Stimulated activated CD4-positive, alpha-beta T cell treated with anti-CD3 and anti-CD28 coated beads, Interleukin-15, amount 100 ng/mL, for 48 hours (primary cell): ENCODE data around the gene WBP1.
"Not testable (repeated sequence)": the region's sequence is repeated elsewhere in the genome, so short reads cannot be mapped to it uniquely, and the experiment has no call there.

Source experiments
- DNase-seq, 2 donors: peaks; one replicate each; pipeline ENCODE4 v3.0.0-alpha.2; 2020; ENCODE audit warnings: low read depth in 2 of 2

WBP1 gene

DNA sequence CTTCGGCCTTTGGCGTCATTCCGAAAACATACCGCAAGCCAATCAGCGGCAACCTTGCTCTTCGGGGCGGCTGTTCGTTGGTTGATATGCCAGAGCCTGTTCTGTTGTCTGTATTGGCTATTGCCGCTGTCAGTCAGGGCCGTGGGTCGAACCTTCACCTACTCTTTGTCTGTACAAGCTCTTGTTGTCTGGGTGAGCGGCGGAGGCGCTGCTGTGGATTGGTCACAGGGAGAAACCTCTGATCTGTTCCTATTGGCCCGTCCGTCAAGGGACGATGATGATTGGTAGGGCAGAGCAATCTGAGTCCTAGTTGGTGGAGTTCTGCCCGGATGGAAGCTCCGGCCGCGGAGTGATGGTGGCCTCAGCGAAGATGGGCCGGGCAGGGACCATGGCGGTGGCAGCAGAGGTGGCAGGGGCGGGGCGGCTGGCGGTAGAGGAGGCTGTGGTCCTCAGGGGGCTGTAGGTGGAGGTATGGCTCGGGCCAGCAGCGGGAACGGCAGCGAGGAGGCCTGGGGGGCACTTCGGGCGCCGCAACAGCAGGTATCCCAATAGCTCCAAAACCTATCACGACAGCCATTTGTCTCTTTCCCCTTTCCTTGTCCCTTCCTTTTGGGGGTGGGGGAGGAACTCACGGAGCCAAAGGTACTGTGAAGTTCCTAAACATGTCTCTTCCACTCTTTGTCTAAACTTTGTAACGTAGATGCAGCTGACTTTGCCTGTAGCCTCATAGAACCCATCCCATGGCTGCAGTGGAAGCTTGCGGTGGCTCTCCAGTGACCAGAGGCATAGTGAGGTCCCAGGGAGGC is at the start of gene WBP1:
Gene WBP1, plus strand, starts transcription at position 307 of the 806 bp plus-strand sequence. Its CDS starts 165 bp downstream, at position 472.
- peak; percentile 99 for DNase-seq

DNA sequence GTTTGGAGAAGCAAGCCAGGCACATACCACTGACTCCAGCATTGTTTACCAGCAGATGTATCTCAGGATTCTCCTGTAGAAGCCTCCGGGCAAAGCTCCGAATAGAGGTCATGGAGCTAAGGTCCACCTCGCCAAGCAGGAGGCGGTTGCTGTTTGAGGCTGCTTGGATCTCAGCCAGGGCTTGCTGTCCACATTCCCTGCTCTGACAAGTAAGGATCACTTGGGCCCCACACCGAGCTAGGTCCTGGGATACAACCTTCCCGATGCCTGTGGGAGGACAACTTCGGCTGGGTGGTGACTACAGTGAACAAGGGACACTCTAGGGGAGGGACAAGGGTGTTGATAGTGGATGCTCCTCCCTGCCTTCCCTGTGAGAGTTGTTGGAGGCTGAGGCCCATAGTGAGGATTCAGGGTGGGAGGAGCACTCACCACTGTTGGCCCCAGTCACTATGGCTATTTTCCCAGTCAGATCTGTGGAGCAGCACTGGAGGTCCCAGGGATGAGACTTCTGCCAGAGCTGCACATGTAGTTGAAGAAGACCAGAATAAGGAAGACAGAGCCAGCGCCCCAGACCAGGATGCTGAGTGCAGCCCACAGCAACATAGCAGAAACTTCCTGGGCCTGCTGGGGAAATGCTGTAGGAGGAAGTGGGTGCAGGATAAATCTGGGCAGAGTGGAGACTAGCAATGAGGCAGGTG is 45.1 kb upstream of the WBP1 start:
- no peak for DNase-seq

DNA sequence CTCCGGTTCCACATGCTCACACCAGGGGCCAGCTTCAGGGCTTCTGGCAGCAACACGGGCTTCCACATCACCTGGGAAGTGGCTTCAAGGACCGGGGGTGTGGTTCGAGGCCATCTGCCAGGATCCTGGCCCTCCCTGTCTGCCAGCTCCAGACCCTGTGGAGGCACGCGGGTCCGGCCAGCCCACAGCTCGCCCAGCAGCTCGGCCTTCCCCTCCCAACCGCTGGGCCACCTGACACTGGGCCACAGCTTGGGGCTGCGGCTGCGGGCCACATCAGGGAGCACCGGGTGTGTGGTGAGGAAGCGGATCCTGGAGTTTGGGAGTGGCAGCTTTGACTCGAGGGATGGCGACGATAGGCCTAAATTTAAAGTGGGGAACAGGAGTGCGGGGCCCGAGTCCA is 43.8 kb upstream of the WBP1 start:
- DNase-seq: no peak

DNA sequence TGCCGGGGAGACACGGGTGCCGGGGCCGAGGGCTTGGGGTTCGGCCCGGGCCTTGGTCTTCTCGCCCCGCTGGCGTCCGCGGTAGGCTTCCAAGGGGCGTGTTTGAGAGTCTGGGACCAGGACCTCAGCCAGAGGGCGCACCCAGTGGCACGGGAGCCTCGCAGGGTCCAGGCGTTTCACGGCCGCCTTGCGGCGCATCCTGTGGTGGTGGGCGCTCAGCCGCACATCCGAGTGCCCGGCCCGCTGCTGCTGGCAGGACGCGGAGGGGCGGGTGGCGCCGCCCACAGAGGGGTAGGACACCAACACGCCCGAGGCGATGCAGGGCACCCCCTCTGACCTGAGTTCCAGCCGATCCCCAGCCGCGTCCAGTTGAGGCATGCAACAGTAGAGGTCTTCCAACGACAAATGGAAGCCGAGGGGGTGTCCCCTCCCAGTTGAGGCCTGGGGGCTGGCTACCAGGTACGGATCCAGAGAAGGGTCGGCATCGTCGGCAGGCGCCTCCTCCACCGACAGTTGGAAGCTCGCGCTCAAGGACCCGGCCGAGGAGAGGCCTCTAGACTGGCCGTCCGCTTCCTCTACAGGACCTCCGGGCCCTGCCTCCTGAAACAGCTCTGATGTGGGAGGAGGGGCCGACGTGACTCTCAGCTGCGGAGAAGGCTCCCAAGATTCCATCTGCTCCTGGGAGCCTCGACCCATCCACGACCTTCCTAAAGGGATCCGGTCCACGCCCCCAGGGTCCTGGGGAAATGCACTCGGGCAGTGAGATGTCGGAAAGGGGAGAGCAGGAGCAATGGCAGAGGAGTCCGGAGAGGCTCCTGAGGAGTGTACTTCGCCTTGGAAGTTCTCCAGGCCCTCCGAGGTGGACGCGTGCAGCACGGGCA is 43.1 kb upstream of the WBP1 start:
- no peak for DNase-seq

DNA sequence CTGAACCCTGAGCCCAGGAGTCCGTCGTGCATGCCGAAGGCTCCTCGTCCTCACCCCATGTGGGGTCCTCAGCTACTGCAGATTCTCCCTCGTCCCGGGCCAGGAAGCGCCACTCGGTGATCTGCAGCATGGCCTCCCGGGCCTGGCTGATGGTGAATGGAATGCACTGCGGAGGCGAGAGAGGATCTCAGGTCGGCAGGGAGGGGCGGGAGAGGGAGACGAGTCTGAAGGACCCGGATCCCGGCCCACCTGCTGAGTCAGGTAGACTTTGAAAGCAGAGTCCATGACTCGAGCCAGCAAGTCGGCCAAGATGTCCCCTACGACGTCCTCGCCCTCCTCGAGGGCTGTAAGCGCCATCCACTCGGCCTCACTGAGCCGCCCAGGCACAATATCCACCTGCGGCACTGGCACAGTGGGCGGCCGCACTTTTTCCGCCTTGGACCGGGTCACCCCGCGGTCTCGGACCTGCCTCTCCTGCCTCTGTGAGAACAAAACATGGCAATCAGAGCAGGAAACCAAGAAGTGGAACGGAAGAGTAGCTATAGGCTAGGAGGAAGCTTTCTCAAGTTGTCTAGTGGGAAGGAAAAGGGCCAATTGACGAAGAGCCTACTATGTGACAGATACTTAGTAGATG is 42.4 kb upstream of the WBP1 start:
- no peak for DNase-seq

DNA sequence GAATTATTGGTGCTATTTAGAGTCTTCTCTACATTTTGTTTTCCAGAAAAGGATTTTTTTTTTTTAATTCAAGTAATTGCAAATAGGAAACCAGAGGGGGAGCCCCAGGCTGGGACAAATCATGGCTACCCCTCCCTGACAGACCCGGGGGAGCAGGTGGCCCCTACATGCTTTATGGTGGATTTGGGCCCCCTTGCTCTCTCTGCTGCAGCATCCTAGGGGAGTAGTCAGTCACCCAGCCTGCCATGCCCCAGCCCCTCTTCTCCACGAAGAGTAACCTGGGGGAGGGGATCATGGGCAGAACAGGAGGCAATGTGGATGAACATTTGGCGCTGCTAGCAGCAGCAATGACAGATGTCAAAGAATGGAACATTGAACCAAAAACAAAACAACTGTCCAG is 41.5 kb upstream of the WBP1 start:
- no peak for DNase-seq

DNA sequence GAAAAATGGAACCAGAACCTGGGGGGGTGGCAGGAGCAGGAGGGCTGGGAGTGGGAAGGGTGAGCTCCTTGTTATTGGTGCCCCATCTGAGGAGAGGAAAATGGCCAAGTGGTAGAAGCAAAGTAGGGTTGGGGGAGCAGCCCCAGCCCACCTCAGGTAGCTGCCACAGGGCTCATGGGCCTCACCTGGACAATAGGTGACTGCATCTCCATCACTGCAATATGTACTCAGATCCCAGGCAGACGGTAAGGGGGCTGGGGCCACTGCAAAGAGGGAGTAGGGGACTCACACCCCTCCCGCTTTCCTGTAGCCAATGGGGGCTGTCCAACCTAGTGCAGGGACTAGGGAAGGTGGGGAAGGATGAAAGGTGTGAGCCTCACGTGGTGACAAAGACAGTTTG is 41.0 kb upstream of the WBP1 start:
- DNase-seq: no peak

DNA sequence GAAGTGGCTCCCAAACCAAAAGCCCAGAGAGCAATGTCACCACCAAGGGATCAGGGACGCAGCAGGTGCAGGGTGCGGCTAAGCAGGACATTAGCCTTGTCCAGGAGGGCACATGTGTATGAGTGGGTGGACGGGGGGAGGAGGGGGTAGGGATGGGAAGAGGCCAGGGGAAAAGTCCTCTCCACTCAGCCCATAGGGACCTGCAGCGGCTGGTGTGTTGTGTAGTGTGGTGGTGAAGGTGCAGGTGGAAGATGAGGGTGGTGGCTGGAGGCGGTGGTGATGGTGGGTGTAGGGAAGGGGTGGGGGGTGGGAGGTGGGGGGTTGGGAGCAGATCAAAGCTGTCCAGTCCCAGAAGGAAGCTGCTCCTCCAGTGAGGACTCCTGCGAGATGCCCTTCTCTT is 40.5 kb upstream of the WBP1 start:
- no peak for DNase-seq

DNA sequence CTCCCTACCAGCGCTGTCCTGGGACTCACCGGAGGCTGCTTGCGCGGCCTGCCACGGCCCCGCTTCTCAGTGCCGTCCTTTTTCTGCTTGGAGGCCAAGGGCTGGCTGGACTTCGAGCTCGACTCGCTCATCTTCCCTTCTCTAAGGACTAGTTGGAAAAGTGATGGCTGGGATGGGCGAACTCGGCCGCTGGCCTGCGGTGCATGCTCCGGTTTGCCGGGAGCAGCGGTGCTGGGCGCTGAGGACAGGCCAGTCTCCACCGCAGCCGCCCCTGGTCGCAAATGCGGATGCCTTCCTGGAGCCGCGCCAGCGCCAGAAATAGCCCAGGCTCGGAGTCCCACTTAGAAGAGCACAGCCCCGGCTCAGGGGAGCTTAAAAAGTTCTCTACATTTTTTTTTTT is 39.9 kb upstream of the WBP1 start:
- no peak for DNase-seq

DNA sequence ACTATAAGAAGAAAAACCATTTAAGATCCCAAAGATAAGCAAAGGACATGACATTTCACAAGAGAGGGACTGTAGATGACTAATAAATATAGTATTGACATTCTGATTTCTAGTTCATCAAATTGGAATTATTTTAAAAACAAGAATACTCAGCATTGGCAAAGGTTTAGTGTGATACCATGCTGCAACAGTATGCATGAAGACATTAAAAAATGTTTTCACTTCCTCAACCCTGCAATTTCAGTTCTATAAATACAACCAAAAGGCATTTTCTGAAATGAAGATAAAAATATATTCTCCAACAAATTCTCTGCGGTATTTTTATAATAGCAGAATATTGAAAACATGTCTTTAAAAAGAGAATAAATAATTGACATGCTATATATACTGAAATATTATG is 38.9 kb upstream of the WBP1 start:
- DNase-seq: no peak

DNA sequence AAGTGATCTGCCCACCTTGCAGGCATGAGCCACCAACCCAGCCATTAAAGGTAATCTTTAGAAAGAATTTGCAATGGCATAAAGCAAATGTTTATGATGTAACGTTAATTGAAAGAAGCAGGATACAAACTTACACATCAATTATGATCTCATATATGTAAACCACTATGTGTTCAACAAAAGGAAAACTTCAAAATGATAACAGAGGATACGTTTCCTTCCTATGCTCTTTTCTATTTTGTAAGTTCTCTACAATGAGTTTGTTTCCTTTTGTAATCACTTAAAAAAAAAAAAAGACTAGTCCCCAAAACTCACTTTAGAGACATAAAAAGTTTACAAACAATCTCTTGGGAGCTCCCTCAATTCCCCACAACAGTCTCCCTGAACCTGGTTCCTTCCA is 38.2 kb upstream of the WBP1 start:
- no peak for DNase-seq

DNA sequence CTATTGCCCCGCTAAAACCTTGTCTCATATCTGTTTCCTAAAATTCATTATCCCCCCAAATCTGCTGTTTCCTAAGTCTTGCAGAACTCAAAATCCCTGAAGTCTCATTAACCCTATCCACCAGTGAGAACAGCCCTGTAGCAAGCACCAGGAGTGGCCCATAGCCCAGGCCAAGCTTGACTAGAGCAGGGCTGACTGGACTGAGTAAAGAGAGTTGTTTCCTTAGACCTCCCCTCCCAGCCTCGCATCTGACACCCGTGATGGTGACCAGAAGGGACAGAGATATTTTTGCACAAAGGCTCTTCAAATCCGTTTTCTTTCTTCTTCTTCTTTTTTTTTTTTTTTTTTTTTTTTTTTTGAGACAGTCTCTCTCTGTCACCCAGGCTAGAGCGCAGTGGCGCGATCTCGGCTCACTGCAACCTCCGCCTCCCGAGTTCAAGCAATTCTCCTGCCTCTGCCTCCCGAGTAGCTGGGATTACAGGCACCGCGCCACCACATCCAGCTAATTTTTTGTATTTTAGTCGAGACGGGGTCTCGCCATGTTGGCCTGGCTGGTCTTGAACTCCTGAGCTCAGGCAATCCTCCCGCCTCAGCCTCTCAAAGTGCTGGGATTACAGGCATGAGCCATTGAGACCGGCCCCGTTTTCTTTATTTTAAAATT is 37.7 kb upstream of the WBP1 start:
- DNase-seq: not testable (repeated sequence)

DNA sequence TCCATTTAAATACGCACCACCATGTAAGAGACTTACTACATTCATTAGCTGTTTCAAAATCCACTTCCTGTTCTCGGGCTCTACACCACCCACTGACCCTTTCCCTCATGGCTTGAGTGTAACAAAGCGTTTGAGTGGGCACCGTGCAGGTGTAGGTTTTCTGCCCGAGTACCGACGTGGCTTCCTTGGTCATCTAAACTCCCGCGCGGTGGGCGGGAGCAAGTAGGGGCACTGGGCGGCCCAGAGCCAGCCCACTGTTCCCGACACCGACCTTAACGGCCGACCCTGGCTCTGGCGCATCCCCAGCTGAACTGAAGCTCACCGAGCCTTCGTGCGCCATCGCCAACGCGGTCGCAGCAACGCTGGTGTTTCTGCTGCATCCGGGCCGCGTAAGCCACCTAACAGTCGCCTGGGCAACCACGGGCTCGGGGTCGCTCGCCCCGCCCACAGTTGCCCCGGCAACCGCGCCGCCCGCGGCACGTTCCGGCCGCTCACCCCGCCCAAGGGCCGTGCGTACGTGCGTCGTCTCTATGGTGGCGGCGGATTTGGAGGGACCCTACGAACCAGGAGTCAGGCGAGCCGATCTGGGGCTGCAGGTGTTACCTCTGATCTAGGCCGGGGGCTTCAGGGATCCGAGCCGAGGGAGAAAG is 36.9 kb upstream of the WBP1 start, which contains the start of the genes C2orf81 and WDR54:
Gene C2orf81, minus strand, starts transcription at position 399 of the 650 bp plus-strand sequence. Its CDS starts 59 bp downstream, at position 340.
Gene WDR54, plus strand, starts transcription at position 510 of the 650 bp plus-strand sequence. CDS start 424 bp downstream, outside the sequence.
- DNase-seq: peak; percentile 89 to 95

DNA sequence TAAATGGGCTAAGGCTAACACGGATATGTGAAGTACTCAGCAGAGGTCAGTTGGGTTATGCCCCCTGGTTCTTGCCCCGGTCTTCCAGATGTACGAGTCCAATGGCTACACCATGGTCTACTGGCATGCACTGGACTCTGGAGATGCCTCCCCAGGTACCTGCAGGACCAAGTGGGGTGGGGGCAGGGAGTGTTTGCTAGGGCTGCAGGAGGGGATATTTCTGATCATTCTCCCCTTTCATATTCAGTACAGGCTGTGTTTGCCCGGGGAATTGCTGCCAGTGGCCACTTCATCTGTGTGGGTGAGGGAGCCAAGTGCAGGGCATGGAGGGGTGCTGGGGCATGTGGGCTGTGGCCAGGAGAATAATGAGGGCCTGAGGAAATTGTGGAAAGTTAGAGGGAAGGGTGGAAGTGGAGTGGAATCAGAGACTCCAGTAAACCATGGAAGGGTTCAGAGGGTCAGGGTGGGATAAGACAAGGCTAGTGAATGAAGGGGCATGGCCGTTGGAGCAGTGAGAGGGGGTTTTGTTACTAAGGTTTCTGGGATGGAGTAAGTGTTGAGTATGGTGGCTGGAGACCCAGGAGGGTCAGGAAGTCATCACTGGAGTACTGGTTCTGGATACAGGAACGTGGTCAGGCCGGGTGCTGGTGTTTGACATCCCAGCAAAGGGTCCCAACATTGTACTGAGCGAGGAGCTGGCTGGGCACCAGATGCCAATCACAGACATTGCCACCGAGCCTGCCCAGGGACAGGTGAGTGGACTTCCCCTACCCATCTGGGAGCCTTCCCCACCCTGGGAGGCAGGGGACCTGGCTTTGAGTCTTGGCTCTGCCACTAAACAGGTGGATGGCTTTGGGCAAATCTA is 34.8 kb upstream of the WBP1 start:
- DNase-seq: no peak

DNA sequence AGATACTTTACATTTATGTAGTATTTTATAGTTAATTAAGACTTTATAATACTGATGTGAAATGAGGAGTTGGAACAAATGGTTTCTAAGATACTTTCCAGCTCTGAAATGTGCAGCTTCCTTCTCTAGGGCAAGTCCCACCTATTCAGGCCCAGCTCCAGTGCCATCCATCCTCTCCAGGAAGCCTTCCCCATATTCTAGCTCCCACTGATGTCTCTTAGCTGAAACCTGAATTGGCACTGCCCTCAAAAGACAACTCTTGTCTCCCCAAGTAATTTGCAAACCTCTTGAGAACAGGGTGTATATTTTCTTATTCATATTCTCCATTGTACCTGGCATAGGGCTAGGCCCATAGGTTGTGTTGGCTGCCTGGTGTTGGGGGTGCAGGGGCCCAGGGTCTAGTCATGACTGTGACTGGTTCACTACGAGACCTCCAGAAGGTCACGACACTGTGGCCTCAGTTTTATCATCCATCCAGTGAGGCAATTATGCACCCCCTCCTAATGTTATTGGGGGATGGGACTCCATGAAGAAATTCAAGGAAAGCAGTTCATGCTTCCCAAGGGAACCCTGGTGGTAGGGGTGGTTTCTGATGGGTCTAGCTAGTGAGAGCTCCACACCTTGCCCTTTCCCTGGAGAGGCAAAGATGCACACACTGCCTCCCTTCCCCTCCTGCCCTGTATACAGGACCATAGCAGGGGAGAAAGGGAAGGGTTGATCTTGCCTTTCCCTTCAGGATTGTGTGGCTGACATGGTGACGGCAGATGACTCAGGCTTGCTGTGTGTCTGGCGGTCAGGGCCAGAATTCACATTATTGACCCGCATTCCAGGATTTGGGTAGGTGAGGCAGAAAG is 33.9 kb upstream of the WBP1 start:
- DNase-seq: no peak

DNA sequence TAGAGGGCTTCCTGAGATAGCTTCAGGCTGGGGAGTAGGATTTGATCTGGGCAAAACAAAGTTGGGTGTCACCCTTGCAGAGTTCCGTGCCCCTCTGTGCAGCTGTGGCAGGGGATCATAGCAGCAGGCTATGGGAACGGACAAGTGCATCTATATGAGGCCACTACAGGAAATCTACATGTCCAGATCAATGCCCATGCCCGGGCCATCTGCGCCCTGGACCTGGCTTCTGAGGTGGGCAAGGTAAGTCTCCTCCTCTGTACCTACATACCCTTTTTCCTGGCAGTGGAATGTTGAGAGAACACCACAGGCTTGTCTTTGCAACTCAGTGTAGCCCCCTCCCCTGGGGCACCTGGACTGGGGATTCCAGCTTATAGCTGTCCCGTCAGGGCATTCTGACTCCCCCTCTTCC is 33.2 kb upstream of the WBP1 start:
- no peak for DNase-seq

DNA sequence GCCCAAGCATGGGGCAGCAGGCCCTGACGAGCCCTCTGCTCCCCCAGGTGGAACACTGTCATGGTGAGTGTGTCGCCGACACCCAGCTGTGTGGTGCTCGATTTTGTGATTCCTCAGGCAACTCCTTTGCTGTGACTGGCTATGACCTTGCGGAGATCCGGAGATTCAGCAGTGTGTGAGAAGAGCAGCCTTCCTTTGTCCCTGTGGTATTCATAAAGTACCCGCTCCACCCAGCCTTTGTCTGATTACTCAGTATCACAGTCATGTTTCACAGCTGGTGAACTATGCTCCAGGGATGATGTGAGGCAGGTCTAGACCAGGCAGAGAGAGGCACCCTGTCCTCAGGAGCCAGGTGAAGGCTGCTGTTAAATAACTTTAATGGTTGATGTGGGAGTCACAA is 32.7 kb upstream of the WBP1 start:
- DNase-seq: no peak

DNA sequence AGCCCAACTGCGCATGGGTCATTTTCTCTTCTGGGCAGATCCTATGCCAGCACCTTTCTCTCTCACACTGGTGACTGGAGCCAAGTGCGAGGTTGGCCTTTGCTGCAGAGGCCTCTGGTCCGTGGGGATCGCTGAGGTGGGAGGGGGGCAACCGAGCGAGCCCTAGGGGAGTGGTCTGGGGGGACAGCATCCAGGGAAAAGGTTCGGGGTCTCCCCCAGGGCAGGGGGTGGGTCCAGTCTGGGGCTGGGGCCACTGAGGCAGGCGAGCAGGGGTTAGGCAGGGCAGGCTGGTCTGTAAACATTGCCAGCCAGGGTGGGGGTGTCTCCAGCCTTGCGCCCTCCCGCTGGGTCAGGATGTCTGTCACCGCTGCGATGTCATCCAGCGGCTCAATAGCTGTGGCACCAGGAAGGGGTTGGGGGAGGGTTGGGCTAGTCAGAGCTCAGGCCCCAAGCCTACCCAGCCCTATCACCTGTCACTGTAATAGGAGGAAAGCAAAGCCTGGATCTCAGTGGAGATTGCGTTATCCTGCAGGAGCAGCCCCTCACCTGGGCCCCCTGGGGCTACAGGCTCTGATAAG is 32.0 kb upstream of the WBP1 start:
- no peak for DNase-seq
